Esophagus muscularis mucosa (tissue), 3 donors: Measurements from ENCODE around the gene PAQR8.

Source experiments
- CTCF ChIP-seq, 3 experiments: fragments of 200-600 bp in 2 of 3; fragments of 450-650 bp in 1 of 3; sonication (generic) in 2 of 3; IDR thresholded peaks; one replicate each; pipeline ENCODE4 v1.5.1; 2017 to 2019; ENCODE audit warnings: antibody characterized with exemption in 3 of 3, mild to moderate bottlenecking in 2 of 3, moderate library complexity in 1 of 3
- POLR2AphosphoS5 ChIP-seq, 2 donors: sonication (generic); formaldehyde crosslinking; IDR thresholded peaks; one replicate each; pipeline ENCODE4 v1.6.1; 2017; ENCODE audit warnings: antibody characterized with exemption in 2 of 2

- TF ChIP-seq CTCF (IDR thresholded peaks at IDR 0.05), result peak in 2 of 3 experiments; percentile 20 to 42
- TF ChIP-seq POLR2AphosphoS5 (IDR thresholded peaks at IDR 0.05), result no peak
Observed at GRCh38 chr6:52407467-52407866, 45.5 kb downstream of the PAQR8 start.
